H9 (cell line): ENCODE measurements around the gene PROCR. TPM values are rescaled to one million over a fixed set of nuclear protein-coding genes. Genes with fewer than 3 reads are reported as not detected.

Experiments
- DNase-seq: peaks from one replicate; pipeline ENCODE4 v3.0.0-alpha.2; 2017
- H2AFZ ChIP-seq: one replicate; pipeline ENCODE4 v1.6.1; 2013; ENCODE audit warnings: mild to moderate bottlenecking, low read length, control low read depth, moderate library complexity
- H2AK5ac ChIP-seq: 2 replicates; pipeline ENCODE4 v1.6.1; 2013; ENCODE audit warnings: low read length, control low read depth, mixed read lengths; ENCODE audit not compliant: insufficient read length
- H2BK120ac ChIP-seq: one replicate; pipeline ENCODE4 v1.6.1; 2013; ENCODE audit warnings: low read depth, mild to moderate bottlenecking, low read length, control low read depth, inconsistent platforms; ENCODE audit not compliant: poor library complexity, severe bottlenecking
- H2BK12ac ChIP-seq: 2 replicates; pipeline ENCODE4 v1.6.1; 2013; ENCODE audit warnings: low read length, control low read depth, mixed read lengths, low read depth; ENCODE audit not compliant: insufficient read length
- H2BK15ac ChIP-seq: 2 replicates; pipeline ENCODE4 v1.6.1; 2013; ENCODE audit warnings: low read depth, low read length, control low read depth
- H2BK20ac ChIP-seq: one replicate; pipeline ENCODE4 v1.6.1; 2013; ENCODE audit warnings: low read depth, mild to moderate bottlenecking, low read length, control low read depth, inconsistent platforms; ENCODE audit not compliant: poor library complexity, severe bottlenecking
- H2BK5ac ChIP-seq: 2 replicates; pipeline ENCODE4 v1.6.1; 2013; ENCODE audit warnings: low read length, control low read depth, mixed read lengths; ENCODE audit not compliant: insufficient read length
- H3K14ac ChIP-seq: 2 replicates; pipeline ENCODE4 v1.6.1; 2013; ENCODE audit warnings: low read length, control low read depth; ENCODE audit not compliant: insufficient read depth
- H3K18ac ChIP-seq: 2 replicates; pipeline ENCODE4 v1.6.1; 2013; ENCODE audit warnings: low read depth, mild to moderate bottlenecking, mixed read lengths, low read length, control low read depth; ENCODE audit not compliant: insufficient read length
- H3K23ac ChIP-seq: 2 replicates; pipeline ENCODE4 v1.6.1; 2013; ENCODE audit warnings: low read length, control low read depth, mixed read lengths, low read depth; ENCODE audit not compliant: insufficient read length
- H3K23me2 ChIP-seq: 2 replicates; pipeline ENCODE4 v1.6.1; 2013; ENCODE audit warnings: low read depth, mild to moderate bottlenecking, mixed read lengths, low read length, control low read depth; ENCODE audit not compliant: insufficient read length, poor library complexity, severe bottlenecking
- H3K27ac ChIP-seq: 2 replicates; pipeline ENCODE4 v1.5.1; 2013; ENCODE audit warnings: low read length, control low read depth, mixed read lengths, low read depth; ENCODE audit not compliant: insufficient read length
- H3K27me3 ChIP-seq: 2 replicates; pipeline ENCODE4 v1.6.1; 2013; ENCODE audit warnings: low read length, control low read depth, inconsistent platforms; ENCODE audit not compliant: insufficient read depth
- H3K4ac ChIP-seq: 2 replicates; pipeline ENCODE4 v1.6.1; 2013; ENCODE audit warnings: low read depth, mild to moderate bottlenecking, control low read depth, inconsistent platforms, low read length, moderate library complexity
- H3K4me1 ChIP-seq: 2 replicates; pipeline ENCODE4 v1.6.1; 2013; ENCODE audit warnings: low read length, control low read depth, inconsistent platforms; ENCODE audit not compliant: insufficient read depth
- H3K4me2 ChIP-seq: 2 replicates; pipeline ENCODE4 v1.6.1; 2013; ENCODE audit warnings: low read length, control low read depth, mixed read lengths; ENCODE audit not compliant: insufficient read length, insufficient read depth
- H3K56ac ChIP-seq: 2 replicates; pipeline ENCODE4 v1.6.1; 2013; ENCODE audit warnings: low read depth, mild to moderate bottlenecking, mixed read lengths, low read length, control low read depth; ENCODE audit not compliant: insufficient read length
- H3K79me1 ChIP-seq: 2 replicates; pipeline ENCODE4 v1.6.1; 2013; ENCODE audit warnings: low read depth, mild to moderate bottlenecking, moderate library complexity, low read length, control low read depth, inconsistent platforms; ENCODE audit not compliant: insufficient read depth, poor library complexity, severe bottlenecking
- H3K79me2 ChIP-seq: 2 replicates; pipeline ENCODE4 v1.6.1; 2013; ENCODE audit warnings: low read length, control low read depth, inconsistent platforms; ENCODE audit not compliant: insufficient read depth
- H3K9ac ChIP-seq: 2 replicates; pipeline ENCODE4 v1.6.1; 2013; ENCODE audit warnings: low read length, control low read depth, mixed read lengths; ENCODE audit not compliant: insufficient read length; ENCODE audit errors: extremely low read depth
- H3K9me3 ChIP-seq: one replicate; pipeline ENCODE4 v1.6.1; 2013; ENCODE audit warnings: low read depth, low read length, inconsistent platforms; ENCODE audit not compliant: control insufficient read depth
- H3T11ph ChIP-seq: one replicate; pipeline ENCODE4 v1.6.1; 2013; ENCODE audit warnings: mild to moderate bottlenecking, low read length, control low read depth, inconsistent platforms
- H4K20me1 ChIP-seq: one replicate; pipeline ENCODE4 v1.6.1; 2013; ENCODE audit not compliant: control insufficient read depth, insufficient read length, insufficient read depth
- H4K5ac ChIP-seq: 2 replicates; pipeline ENCODE4 v1.6.1; 2013; ENCODE audit warnings: low read depth, mild to moderate bottlenecking, mixed read lengths, low read length, control low read depth; ENCODE audit not compliant: insufficient read length
- H4K8ac ChIP-seq: replicated peaks from 2 replicates; pipeline ENCODE4 v1.6.1; 2013; ENCODE audit warnings: low read length, control low read depth, mixed read lengths, low read depth; ENCODE audit not compliant: insufficient read length
- H4K91ac ChIP-seq: 2 replicates; pipeline ENCODE4 v1.6.1; 2013; ENCODE audit warnings: low read depth, mild to moderate bottlenecking, moderate library complexity, mixed read lengths, low read length, control low read depth; ENCODE audit not compliant: insufficient read length
- H3K27ac Mint-ChIP-seq, 3 experiments: 2 replicates in 2 of 3; 3 replicates in 1 of 3; pipeline ENCODE4 v1.8.0; 2020 to 2021; ENCODE audit warnings: mixed read lengths in 3 of 3, mild to moderate bottlenecking in 1 of 3, moderate library complexity in 1 of 3
- H3K27me3 Mint-ChIP-seq: 2 replicates; pipeline ENCODE4 v1.8.0; 2021; ENCODE audit warnings: low read depth, mild to moderate bottlenecking, moderate library complexity, mixed read lengths
- H3K36me3 Mint-ChIP-seq, 3 experiments: 2 replicates in 2 of 3; 3 replicates in 1 of 3; pipeline ENCODE4 v1.8.0; 2020 to 2021; ENCODE audit warnings: low read depth in 3 of 3, mixed read lengths in 3 of 3; ENCODE audit not compliant: insufficient read depth in 1 of 3
- H3K4me1 Mint-ChIP-seq, 2 experiments: 2 replicates each; pipeline ENCODE4 v1.8.0; 2020; ENCODE audit warnings: mixed read lengths in 2 of 2
- H3K4me3 Mint-ChIP-seq, 2 experiments: 2 replicates in 1 of 2; 3 replicates in 1 of 2; pipeline ENCODE4 v1.8.0; 2020 to 2021; ENCODE audit warnings: mild to moderate bottlenecking in 2 of 2, mixed read lengths in 2 of 2, moderate library complexity in 1 of 2
- H3K9me3 Mint-ChIP-seq, 2 experiments: 2 replicates in 1 of 2; 3 replicates in 1 of 2; pipeline ENCODE4 v1.8.0; 2020; ENCODE audit warnings: mild to moderate bottlenecking in 2 of 2, mixed read lengths in 2 of 2, moderate library complexity in 1 of 2
- CTCF ChIP-seq: fragments of 200-600 bp; sonication (generic); conservative IDR thresholded peaks from 3 replicates; pipeline ENCODE4 v1.8.0; 2021; ENCODE audit warnings: antibody characterized with exemption, mild to moderate bottlenecking
- WGBS: extraction: QIAGEN DNeasy Blood & Tissue Kit; methylation state at CpG from one replicate; pipeline ENCODE4 v1.1.7; 2013; ENCODE audit warnings: missing lambda C conversion rate, low lambda C conversion rate, mixed read lengths; ENCODE audit not compliant: insufficient read length; ENCODE audit errors: extremely low coverage; 5-methylcytosine and 5-hydroxymethylcytosine counted together
- total RNA-seq: library from RNA; stranded (reverse); gene quantifications from 2 replicates; pipeline ENCODE4 v1.2.1, GENCODE V29; 2021

PROCR gene
- total RNA-seq, 1 experiment from 2014 or later, result 6.4 TPM

GRCh38 chr20:35171438-35171752 is 477 bp upstream of the PROCR start:
- no peak overlapping the region for H3K23ac ChIP-seq
- no peak overlapping the region for H3K18ac ChIP-seq
- H2BK120ac ChIP-seq, result no peak overlapping the region
- Mint-ChIP-seq H3K36me3 (peaks cover 7 to 10% (median 9%) of the 10 kb centered on the region in 3 experiments; a peak in 5 of 7 replicates), H3K4me3 (peak overlapping the region; percentile 1 to 79; a peak in 4 of 5 replicates), H3K27me3 (peaks cover 35% of the 10 kb centered on the region), H3K27ac (no peak overlapping the region), H3K4me1 (peaks cover 26 to 45% of the 10 kb centered on the region in 2 experiments), H3K9me3 (no peaks in the 10 kb centered on the region)
- no peaks in the 10 kb centered on the region; the same call in 1 of the 2 replicates for H3K27me3 ChIP-seq
- H4K91ac ChIP-seq, result no peak overlapping the region
- no peak overlapping the region for H2BK15ac ChIP-seq
- no peaks in the 10 kb centered on the region for H3K79me1 ChIP-seq
- no peak overlapping the region for H2BK5ac ChIP-seq
- H2BK12ac ChIP-seq, result no peak overlapping the region
- no peak for DNase-seq
- no peak overlapping the region for H4K5ac ChIP-seq
- no CpG with 5 or more reads among the region's 1 CpG for WGBS
- H3K4ac ChIP-seq, result no peak overlapping the region
- H3K27ac ChIP-seq, result no peak overlapping the region
- H3T11ph ChIP-seq, result no peak overlapping the region
- H3K9me3 ChIP-seq, result no peaks in the 10 kb centered on the region
- H3K9ac ChIP-seq, result no peak overlapping the region
- no peak overlapping the region for H3K14ac ChIP-seq
- peaks cover 4% of the 10 kb centered on the region; the same call in 1 of the 2 replicates for H3K4me1 ChIP-seq
- no peak overlapping the region for H2AFZ ChIP-seq
- H3K4me2 ChIP-seq, result peak overlapping the region; percentile 50
- no peak overlapping the region for H3K56ac ChIP-seq
- H4K8ac ChIP-seq, result no peak overlapping the region
- TF ChIP-seq CTCF, result no peak
- peaks cover 11% of the 10 kb centered on the region for H3K23me2 ChIP-seq
- no peaks in the 10 kb centered on the region for H3K79me2 ChIP-seq
- no peak overlapping the region for H2BK20ac ChIP-seq
- H4K20me1 ChIP-seq, result no peaks in the 10 kb centered on the region
- H2AK5ac ChIP-seq, result no peak overlapping the region
